HepG2 (cell line): Measurements from ENCODE around the gene CELF4. TPM values are rescaled to one million over a fixed set of nuclear protein-coding genes. Genes with fewer than 3 reads are reported as not detected.

ENCODE experiments used
- ATAC-seq: fragments of 200-7000 bp; cut with Tn5 transposase; 3 replicates; pipeline ENCODE4 v1.9.1; 2020; ENCODE audit warnings: mild to moderate bottlenecking, moderate library complexity
- BruUV-seq: library from RNA; stranded (reverse); fragments of 400-500 nt; replicated peaks from 2 replicates; lab custom pipeline; 2021; lab: Mats Ljungman, UMichigan
- CTCF ChIA-PET: fragments of 300-600 bp; formaldehyde crosslinking; extraction: SDS; loops from one replicate; lab custom pipeline; 2021; ENCODE audit warnings: low total read pairs, inconsistent platforms, low intra/inter-chr PET ratio; lab: Yijun Ruan, JAX
- POLR2A ChIA-PET: fragments of 350-600 bp; sonication (Branson Sonifier 250); formaldehyde crosslinking; loops from one replicate; lab custom pipeline; 2020; ENCODE audit warnings: antibody characterized with exemption, inconsistent platforms; lab: Yijun Ruan, JAX
- DNase-seq: peaks from one replicate; pipeline ENCODE4 v3.0.0-alpha.2; 2015; ENCODE audit warnings: low spot score
- FAIRE-seq: peaks from 3 replicates; lab custom pipeline; 2011; peaks lifted over from hg19 to GRCh38; lab: Jason Lieb, UNC
- H2AFZ ChIP-seq: one replicate; pipeline ENCODE4 v1.6.1; 2011; ENCODE audit warnings: low read length, inconsistent platforms
- H3K27ac ChIP-seq: fragments of 300-600 bp; 3 replicates; pipeline ENCODE4 v1.8.0; 2011; ENCODE audit warnings: mixed run types, mild to moderate bottlenecking, mixed read lengths, low read length, inconsistent platforms; ENCODE audit not compliant: insufficient read depth; ENCODE audit errors: extremely low read length
- H3K27me3 ChIP-seq, 2 experiments: fragments of 200-600 bp in 1 of 2; 2 replicates in 1 of 2; 3 replicates in 1 of 2; pipeline versions ENCODE4 v1.6.0 to v1.8.0; 2011; ENCODE audit warnings: low read length in 2 of 2, mild to moderate bottlenecking in 2 of 2, moderate library complexity in 2 of 2, inconsistent platforms in 1 of 2; ENCODE audit not compliant: insufficient read depth in 2 of 2, control insufficient read depth in 1 of 2
- H3K36me3 ChIP-seq, 2 experiments: fragments of 200-600 bp in 1 of 2; replicated peaks in 1 of 2; 2 replicates in 1 of 2; 3 replicates in 1 of 2; pipeline versions ENCODE4 v1.5.1 to v1.8.0; 2011; ENCODE audit warnings: low read length in 2 of 2, inconsistent platforms in 1 of 2; ENCODE audit not compliant: insufficient read depth in 2 of 2, control insufficient read depth in 1 of 2
- H3K4me1 ChIP-seq: 2 replicates; pipeline ENCODE4 v1.5.1; 2012; ENCODE audit warnings: low read length, inconsistent platforms; ENCODE audit not compliant: insufficient read depth
- H3K4me2 ChIP-seq: 2 replicates; pipeline ENCODE4 v1.6.0; 2011; ENCODE audit warnings: low read depth, low read length, inconsistent platforms
- H3K4me3 ChIP-seq, 3 experiments: fragments of 200-600 bp in 1 of 3; sonication (generic), shearing (Covaris generic) in 1 of 3; replicated peaks in 1 of 3; 2 replicates each; pipeline ENCODE4 v1.5.1; 2011 to 2016; ENCODE audit warnings: low read length in 3 of 3, inconsistent platforms in 2 of 3, low read depth in 2 of 3, mild to moderate bottlenecking in 2 of 3, control low read depth in 1 of 3, mixed read lengths in 1 of 3; ENCODE audit not compliant: insufficient read depth in 1 of 3
- H3K79me2 ChIP-seq: one replicate; pipeline ENCODE4 v1.6.1; 2011; ENCODE audit warnings: low read length, inconsistent platforms; ENCODE audit not compliant: insufficient read depth
- H3K9ac ChIP-seq: 2 replicates; pipeline ENCODE4 v1.6.0; 2011; ENCODE audit warnings: mild to moderate bottlenecking, low read depth, low read length, inconsistent platforms; ENCODE audit not compliant: insufficient read depth
- H3K9me3 ChIP-seq: 2 replicates; pipeline ENCODE4 v1.5.1; 2012; ENCODE audit warnings: mild to moderate bottlenecking, low read length
- H4K20me1 ChIP-seq: 2 replicates; pipeline ENCODE4 v1.6.0; 2011; ENCODE audit warnings: inconsistent platforms, mild to moderate bottlenecking, low read length, moderate library complexity; ENCODE audit not compliant: insufficient read depth
- ARNT2 ChIP-seq: sonication (generic); formaldehyde crosslinking; IDR thresholded peaks from 2 replicates; pipeline ENCODE4 v1.8.0; 2022; ENCODE audit warnings: mild to moderate bottlenecking, low read depth, missing genetic modification reagents, moderate library complexity
- MTF2 ChIP-seq: sonication (generic); formaldehyde crosslinking; IDR thresholded peaks from 2 replicates; pipeline ENCODE4 v1.5.0; 2020; ENCODE audit warnings: missing genetic modification reagents, borderline replicate concordance
- SRSF4 ChIP-seq: fragments of 200-400 bp; formaldehyde crosslinking; IDR thresholded peaks from one replicate; pipeline ENCODE4 v1.6.1; 2018; ENCODE audit warnings: mild to moderate bottlenecking, low read depth, low read length, moderate library complexity; ENCODE audit not compliant: poor library complexity, severe bottlenecking
- ZC3H13 ChIP-seq: sonication (generic); formaldehyde crosslinking; IDR thresholded peaks from 2 replicates; pipeline ENCODE4 v1.8.1; 2023; ENCODE audit warnings: mild to moderate bottlenecking, missing genetic modification reagents, moderate library complexity
- ZNF354B ChIP-seq: sonication (generic); formaldehyde crosslinking; IDR thresholded peaks from 2 replicates; pipeline ENCODE4 v1.8.0; 2022; ENCODE audit warnings: mild to moderate bottlenecking, missing genetic modification reagents
- WGBS: methylation state at CpG from one replicate; pipeline ENCODE4 v1.1.6; 2017; ENCODE audit warnings: low lambda C conversion rate; 5-methylcytosine and 5-hydroxymethylcytosine counted together
- in situ Hi-C: cut with HindIII; loops from 2 replicates; pipeline ENCODE4 v1.10.0; 2017; ENCODE audit warnings: low pct_unique_long_range_greater_than_20kb; ENCODE audit not compliant: extremely low pct_ligation_motif_present
- intact Hi-C: fragments of 100-400 bp; cut with micrococcal nuclease; formaldehyde crosslinking; loops from one replicate; pipeline ENCODE4 v1.10.0; 2022; ENCODE audit not compliant: unreplicated experiment
- polyA plus RNA-seq, 8 experiments: library from polyadenylated mRNA; depleted of rRNA in 3 of 8; stranded (reverse) in 7 of 8; unstranded in 1 of 8; fragments of >200 nt; fragmentation: Illumina TruSeq in 4 of 8; extraction: Trizol in 4 of 8; gene quantifications; 2 replicates each; pipeline versions ENCODE4 v1.2.1 to v1.2.3, GENCODE V29; 2011 to 2016; ENCODE audit warnings: low read depth in 4 of 8, missing spikeins in 1 of 8, mixed read lengths in 1 of 8; ENCODE audit not compliant: insufficient read depth in 1 of 8
- total RNA-seq, 5 experiments: library from RNA; depleted of rRNA; stranded (reverse); fragments of >200 nt; fragmentation: Illumina TruSeq; extraction: Trizol; gene quantifications; 2 replicates each; pipeline ENCODE4 v1.2.3, GENCODE V29; 2016; ENCODE audit warnings: low read depth in 1 of 5
- TF ChIP-seq, protein P1 (sequence below): sonication (generic); formaldehyde crosslinking; IDR thresholded peaks from 2 replicates; pipeline ENCODE4 v1.5.0; 2020; ENCODE audit warnings: mild to moderate bottlenecking, missing genetic modification reagents
- TF ChIP-seq, protein P2 (sequence below): sonication (generic); formaldehyde crosslinking; conservative IDR thresholded peaks from 2 replicates; pipeline ENCODE4 v1.4.0; 2020; ENCODE audit warnings: missing genetic modification reagents
- TF ChIP-seq, protein P3 (sequence below): sonication (generic); formaldehyde crosslinking; IDR thresholded peaks from 2 replicates; pipeline ENCODE4 v1.5.0; 2020; ENCODE audit warnings: missing genetic modification reagents, mild to moderate bottlenecking, borderline replicate concordance
- TF ChIP-seq, protein P4 (sequence below): sonication (generic); formaldehyde crosslinking; IDR thresholded peaks from 2 replicates; pipeline ENCODE4 v1.4.0; 2020; ENCODE audit warnings: mild to moderate bottlenecking, missing genetic modification reagents
- TF ChIP-seq, protein P5 (sequence below): IDR thresholded peaks from 2 replicates; pipeline ENCODE4 v1.6.1; 2016; ENCODE audit warnings: control low read depth

Gene CELF4
- total and polyA plus RNA-seq, 2 of the 13 experiments (the other 11 are each of a cell fraction or from before 2014, with no cell fraction given) = not detected

DNA sequence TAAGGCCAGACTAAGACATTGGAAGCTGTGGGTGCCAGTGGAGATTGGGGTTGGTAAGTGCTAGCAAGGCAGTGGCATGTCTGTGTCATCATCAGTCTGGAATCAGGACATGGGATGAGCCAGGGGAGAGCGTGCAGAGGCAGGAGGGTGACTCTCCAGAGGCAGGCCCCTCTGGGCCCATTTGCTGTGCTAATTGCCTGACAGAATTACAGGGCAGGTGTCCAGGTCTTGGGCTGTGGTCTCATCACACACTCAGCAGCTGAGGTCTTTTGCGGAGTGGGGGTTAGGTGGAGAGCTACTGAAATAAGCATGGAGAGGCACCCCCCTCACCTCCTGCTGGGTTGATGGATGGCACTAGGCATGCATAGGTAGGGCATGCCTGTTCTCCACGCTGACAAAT is 57.4 kb downstream of the CELF4 start:
- in situ Hi-C loops (no loop called here), intact Hi-C loops (no loop called here)
- Histone ChIP-seq H3K9me3 (no peaks in the 10 kb centered on the region), H3K4me1 (no peaks in the 10 kb centered on the region), H2AFZ (no peak overlapping the region), H4K20me1 (no peaks in the 10 kb centered on the region), H3K36me3 (no peaks in the 10 kb centered on the region), H3K4me2 (no peak overlapping the region), H3K27ac (no peak overlapping the region), H3K79me2 (no peaks in the 10 kb centered on the region), H3K4me3 (no peak overlapping the region), H3K9ac (no peak overlapping the region), H3K27me3 (peaks cover 0 to 14% of the 10 kb centered on the region in 2 experiments; a peak in 2 of 5 replicates)
- ChIA-PET POLR2A (no interaction called here), CTCF (no interaction called here)
- ATAC-seq (no peak), FAIRE-seq (no peak), DNase-seq (no peak)
- WGBS = 0% methylated on average over 1 of the region's 3 CpGs
- no TSS peak for BruUV-seq
- TF ChIP-seq, protein P1, sequence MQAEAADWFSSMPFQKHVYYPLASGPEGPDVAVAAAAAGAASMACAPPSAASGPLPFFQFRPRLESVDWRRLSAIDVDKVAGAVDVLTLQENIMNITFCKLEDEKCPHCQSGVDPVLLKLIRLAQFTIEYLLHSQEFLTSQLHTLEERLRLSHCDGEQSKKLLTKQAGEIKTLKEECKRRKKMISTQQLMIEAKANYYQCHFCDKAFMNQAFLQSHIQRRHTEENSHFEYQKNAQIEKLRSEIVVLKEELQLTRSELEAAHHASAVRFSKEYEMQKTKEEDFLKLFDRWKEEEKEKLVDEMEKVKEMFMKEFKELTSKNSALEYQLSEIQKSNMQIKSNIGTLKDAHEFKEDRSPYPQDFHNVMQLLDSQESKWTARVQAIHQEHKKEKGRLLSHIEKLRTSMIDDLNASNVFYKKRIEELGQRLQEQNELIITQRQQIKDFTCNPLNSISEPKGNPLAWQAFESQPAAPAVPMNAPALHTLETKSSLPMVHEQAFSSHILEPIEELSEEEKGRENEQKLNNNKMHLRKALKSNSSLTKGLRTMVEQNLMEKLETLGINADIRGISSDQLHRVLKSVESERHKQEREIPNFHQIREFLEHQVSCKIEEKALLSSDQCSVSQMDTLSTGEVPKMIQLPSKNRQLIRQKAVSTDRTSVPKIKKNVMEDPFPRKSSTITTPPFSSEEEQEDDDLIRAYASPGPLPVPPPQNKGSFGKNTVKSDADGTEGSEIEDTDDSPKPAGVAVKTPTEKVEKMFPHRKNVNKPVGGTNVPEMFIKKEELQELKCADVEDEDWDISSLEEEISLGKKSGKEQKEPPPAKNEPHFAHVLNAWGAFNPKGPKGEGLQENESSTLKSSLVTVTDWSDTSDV (CRISPR knock-in tag) = no peak
- TF ChIP-seq SRSF4 (no peak), ZC3H13 (CRISPR knock-in tag) (no peak), MTF2 (CRISPR knock-in tag) (no peak), ARNT2 (CRISPR knock-in tag) (no peak), ZNF354B (no peak)
- TF ChIP-seq, protein P2, sequence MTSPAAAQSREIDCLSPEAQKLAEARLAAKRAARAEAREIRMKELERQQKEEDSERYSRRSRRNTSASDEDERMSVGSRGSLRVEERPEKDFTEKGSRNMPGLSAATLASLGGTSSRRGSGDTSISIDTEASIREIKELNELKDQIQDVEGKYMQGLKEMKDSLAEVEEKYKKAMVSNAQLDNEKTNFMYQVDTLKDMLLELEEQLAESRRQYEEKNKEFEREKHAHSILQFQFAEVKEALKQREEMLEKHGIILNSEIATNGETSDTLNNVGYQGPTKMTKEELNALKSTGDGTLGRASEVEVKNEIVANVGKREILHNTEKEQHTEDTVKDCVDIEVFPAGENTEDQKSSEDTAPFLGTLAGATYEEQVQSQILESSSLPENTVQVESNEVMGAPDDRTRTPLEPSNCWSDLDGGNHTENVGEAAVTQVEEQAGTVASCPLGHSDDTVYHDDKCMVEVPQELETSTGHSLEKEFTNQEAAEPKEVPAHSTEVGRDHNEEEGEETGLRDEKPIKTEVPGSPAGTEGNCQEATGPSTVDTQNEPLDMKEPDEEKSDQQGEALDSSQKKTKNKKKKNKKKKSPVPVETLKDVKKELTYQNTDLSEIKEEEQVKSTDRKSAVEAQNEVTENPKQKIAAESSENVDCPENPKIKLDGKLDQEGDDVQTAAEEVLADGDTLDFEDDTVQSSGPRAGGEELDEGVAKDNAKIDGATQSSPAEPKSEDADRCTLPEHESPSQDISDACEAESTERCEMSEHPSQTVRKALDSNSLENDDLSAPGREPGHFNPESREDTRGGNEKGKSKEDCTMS = no peak
- TF ChIP-seq, protein P3, sequence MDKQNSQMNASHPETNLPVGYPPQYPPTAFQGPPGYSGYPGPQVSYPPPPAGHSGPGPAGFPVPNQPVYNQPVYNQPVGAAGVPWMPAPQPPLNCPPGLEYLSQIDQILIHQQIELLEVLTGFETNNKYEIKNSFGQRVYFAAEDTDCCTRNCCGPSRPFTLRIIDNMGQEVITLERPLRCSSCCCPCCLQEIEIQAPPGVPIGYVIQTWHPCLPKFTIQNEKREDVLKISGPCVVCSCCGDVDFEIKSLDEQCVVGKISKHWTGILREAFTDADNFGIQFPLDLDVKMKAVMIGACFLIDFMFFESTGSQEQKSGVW (CRISPR knock-in tag) = no peak
- TF ChIP-seq, protein P4, sequence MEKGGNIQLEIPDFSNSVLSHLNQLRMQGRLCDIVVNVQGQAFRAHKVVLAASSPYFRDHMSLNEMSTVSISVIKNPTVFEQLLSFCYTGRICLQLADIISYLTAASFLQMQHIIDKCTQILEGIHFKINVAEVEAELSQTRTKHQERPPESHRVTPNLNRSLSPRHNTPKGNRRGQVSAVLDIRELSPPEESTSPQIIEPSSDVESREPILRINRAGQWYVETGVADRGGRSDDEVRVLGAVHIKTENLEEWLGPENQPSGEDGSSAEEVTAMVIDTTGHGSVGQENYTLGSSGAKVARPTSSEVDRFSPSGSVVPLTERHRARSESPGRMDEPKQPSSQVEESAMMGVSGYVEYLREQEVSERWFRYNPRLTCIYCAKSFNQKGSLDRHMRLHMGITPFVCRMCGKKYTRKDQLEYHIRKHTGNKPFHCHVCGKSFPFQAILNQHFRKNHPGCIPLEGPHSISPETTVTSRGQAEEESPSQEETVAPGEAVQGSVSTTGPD (CRISPR knock-in tag) = no peak
- TF ChIP-seq, protein P5, sequence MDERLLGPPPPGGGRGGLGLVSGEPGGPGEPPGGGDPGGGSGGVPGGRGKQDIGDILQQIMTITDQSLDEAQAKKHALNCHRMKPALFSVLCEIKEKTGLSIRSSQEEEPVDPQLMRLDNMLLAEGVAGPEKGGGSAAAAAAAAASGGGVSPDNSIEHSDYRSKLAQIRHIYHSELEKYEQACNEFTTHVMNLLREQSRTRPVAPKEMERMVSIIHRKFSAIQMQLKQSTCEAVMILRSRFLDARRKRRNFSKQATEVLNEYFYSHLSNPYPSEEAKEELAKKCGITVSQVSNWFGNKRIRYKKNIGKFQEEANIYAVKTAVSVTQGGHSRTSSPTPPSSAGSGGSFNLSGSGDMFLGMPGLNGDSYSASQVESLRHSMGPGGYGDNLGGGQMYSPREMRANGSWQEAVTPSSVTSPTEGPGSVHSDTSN (CRISPR knock-in tag) = no peak
